Amygdala (tissue), 56 donors: Measurements from ENCODE around the gene PCDHB2.
"Not testable (repeated sequence)": the region's sequence is repeated elsewhere in the genome, so short reads cannot be mapped to it uniquely, and the experiment has no call there.

Source experiments
- DNase-seq, 56 donors: peaks; one replicate each; lab custom pipeline; 2025; lab: John Stamatoyannopoulos, UW

PCDHB2 gene

DNA sequence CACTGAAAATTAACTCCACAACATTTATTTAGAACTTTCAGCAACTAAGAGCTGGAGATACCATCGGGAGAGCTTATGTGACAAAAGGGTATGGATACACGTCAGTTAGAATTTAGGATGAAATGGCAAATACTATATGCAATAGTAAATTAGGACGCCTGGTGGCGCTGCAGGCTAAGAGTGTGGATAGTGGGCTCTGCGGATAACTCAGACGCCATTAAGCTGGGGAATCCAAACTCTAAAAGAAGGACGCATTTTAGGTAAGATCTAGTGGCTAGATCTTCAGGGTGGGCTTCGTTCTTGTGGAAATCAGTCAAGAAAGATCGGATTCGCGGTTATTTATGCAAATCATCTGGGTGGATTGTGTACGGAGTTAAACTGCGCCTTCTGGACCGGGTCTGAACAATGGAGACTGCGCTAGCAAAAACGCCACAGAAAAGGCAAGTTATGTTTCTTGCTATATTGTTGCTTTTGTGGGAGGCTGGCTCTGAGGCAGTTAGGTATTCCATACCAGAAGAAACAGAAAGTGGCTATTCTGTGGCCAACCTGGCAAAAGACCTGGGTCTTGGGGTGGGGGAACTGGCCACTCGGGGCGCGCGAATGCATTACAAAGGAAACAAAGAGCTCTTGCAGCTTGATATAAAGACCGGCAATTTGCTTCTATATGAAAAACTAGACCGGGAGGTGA is 40.8 kb downstream of the PCDHB2 start, which contains the start of gene PCDHB5:
PCDHB5 (plus strand) TSS at position 177 of the 688 bp plus-strand sequence; CDS start at position 406, 229 bp downstream.
- DNase-seq = peak in 10 of 56 donors; percentile 5 to 37 (median 12)

DNA sequence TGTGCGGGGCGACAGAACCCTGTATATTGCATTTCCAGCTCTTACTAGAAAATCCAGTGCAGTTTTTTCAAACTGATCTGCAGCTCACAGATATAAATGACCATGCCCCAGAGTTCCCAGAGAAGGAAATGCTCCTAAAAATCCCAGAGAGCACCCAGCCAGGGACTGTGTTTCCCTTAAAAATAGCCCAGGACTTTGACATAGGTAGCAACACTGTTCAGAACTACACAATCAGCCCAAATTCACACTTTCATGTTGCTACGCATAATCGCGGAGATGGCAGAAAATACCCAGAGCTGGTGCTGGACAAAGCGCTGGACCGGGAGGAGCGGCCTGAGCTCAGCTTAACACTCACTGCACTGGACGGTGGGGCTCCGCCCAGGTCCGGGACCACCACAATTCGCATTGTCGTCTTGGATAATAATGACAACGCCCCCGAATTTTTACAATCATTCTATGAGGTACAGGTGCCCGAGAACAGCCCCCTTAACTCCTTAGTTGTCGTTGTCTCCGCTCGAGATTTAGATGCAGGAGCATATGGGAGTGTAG is 41.4 kb downstream of the PCDHB2 start:
- no peak for DNase-seq

DNA sequence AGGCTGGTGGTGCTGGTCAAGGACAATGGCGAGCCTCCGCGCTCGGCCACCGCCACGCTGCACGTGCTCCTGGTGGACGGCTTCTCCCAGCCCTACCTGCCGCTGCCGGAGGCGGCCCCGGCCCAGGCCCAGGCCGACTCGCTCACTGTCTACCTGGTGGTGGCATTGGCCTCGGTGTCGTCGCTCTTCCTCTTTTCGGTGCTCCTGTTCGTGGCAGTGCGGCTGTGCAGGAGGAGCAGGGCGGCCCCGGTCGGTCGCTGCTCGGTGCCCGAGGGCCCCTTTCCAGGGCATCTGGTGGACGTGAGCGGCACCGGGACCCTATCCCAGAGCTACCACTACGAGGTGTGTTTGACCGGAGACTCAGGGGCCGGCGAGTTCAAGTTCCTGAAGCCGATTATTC is 42.9 kb downstream of the PCDHB2 start:
- DNase-seq = not testable (repeated sequence)
